Measurements from ENCODE around the gene NEB.

The NEB gene

DNA sequence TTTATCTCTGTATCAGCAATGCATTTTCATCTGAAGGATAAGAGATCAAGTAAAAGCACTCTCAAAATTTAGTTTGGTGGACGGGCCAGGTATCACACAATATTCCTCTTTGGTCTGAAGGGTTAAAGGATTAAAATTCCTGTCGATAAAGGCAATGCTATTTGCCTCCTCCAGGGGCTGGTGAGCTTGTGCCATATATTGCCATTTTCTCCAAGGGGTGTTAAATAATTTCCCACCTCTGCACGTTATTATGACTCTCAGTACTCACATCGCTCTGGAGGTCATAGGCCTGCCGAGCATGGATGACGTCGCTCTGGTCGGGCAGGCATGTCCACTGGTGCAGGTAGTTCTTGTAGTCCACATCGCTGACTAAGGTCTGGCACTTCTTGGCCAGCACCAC lies 94.2 kb downstream of the NEB start:
- no peaks in the 10 kb centered on the region for H3K27me3 Mint-ChIP-seq (ENCODE audit: low read depth)
- H3K27ac Mint-ChIP-seq: no peak overlapping the region
- H3K4me1 Mint-ChIP-seq: peaks cover 16% of the 10 kb centered on the region
- no peaks in the 10 kb centered on the region for H3K36me3 Mint-ChIP-seq (ENCODE audit: low read depth)
- no peak overlapping the region for H3K4me3 Mint-ChIP-seq
- H3K9me3 Mint-ChIP-seq: no peaks in the 10 kb centered on the region
- TF ChIP-seq, protein P1, sequence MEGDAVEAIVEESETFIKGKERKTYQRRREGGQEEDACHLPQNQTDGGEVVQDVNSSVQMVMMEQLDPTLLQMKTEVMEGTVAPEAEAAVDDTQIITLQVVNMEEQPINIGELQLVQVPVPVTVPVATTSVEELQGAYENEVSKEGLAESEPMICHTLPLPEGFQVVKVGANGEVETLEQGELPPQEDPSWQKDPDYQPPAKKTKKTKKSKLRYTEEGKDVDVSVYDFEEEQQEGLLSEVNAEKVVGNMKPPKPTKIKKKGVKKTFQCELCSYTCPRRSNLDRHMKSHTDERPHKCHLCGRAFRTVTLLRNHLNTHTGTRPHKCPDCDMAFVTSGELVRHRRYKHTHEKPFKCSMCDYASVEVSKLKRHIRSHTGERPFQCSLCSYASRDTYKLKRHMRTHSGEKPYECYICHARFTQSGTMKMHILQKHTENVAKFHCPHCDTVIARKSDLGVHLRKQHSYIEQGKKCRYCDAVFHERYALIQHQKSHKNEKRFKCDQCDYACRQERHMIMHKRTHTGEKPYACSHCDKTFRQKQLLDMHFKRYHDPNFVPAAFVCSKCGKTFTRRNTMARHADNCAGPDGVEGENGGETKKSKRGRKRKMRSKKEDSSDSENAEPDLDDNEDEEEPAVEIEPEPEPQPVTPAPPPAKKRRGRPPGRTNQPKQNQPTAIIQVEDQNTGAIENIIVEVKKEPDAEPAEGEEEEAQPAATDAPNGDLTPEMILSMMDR (IDR thresholded peaks at IDR 0.05; ENCODE audit: unreplicated experiment in 3 of 3): no peak

DNA sequence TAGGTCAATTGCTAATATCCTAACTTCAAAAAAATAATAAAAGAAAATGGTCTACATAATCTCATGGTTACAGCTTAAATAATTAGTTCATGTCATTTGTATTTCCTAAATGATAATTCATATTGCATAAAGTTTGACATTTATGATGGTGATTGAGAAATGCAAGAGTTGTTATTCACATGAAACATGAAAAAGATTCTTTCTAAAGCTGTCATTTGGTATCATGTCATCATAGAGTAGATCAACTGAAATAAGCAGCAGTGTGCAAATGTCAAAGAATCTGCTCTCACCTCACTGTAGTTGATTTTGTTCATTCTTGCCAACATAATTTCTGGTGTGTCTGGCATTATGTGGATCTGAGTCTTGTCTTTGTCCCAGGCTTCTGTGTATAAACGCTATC lies 95.3 kb downstream of the NEB start:
- H3K9me3 Mint-ChIP-seq: peaks cover 3% of the 10 kb centered on the region
- H3K27me3 Mint-ChIP-seq (ENCODE audit: low read depth): no peaks in the 10 kb centered on the region
- TF ChIP-seq, protein P1 (IDR thresholded peaks at IDR 0.05; ENCODE audit: unreplicated experiment in 3 of 3): no peak
- H3K4me3 Mint-ChIP-seq: no peak overlapping the region
- peaks cover 5% of the 10 kb centered on the region for H3K36me3 Mint-ChIP-seq (ENCODE audit: low read depth)
- peaks cover 16% of the 10 kb centered on the region for H3K4me1 Mint-ChIP-seq
- no peak overlapping the region for H3K27ac Mint-ChIP-seq

DNA sequence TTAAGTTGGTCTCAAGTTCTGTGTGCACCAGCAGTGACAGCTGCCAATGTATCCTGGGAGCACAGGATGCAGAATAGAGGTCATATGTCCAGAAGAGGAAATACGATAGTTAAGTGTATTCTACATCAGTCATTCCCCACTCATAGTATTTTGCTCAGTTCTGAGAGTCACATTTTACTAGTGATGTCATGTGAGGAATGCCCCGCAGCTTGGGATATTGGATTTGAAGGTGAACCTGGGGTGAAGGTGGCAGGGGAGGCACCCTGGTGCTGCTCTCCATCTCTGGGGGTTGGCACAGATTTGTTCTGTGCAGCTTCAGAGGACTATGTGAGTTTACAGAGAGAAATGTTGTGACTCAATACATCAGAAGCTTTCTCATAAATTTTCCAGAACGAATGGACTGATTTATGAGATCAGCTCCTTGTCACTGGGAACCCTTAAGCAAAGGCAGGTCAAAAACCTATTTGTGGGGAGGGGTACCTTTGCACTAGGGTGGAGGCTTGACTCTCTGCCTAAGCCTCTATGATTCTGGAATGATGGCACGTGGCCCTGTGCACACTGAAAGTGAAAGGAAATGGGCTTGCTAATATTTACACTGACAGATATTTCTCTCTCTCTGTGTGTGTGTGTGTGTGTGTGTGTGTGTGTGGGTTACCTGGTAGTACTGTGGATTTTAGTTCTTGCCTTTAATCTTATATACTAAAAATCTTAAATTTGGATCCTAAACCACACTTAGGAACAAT lies 95.9 kb downstream of the NEB start:
- Mint-ChIP-seq H3K4me3 (no peak overlapping the region), H3K4me1 (peaks cover 16% of the 10 kb centered on the region), H3K27me3 (ENCODE audit: low read depth) (no peaks in the 10 kb centered on the region), H3K9me3 (peaks cover 4% of the 10 kb centered on the region), H3K36me3 (ENCODE audit: low read depth) (peaks cover 7% of the 10 kb centered on the region), H3K27ac (peak overlapping the region in 1 of 3 experiments; percentile 51)
- TF ChIP-seq, protein P1 (IDR thresholded peaks at IDR 0.05; ENCODE audit: unreplicated experiment in 3 of 3): no peak

DNA sequence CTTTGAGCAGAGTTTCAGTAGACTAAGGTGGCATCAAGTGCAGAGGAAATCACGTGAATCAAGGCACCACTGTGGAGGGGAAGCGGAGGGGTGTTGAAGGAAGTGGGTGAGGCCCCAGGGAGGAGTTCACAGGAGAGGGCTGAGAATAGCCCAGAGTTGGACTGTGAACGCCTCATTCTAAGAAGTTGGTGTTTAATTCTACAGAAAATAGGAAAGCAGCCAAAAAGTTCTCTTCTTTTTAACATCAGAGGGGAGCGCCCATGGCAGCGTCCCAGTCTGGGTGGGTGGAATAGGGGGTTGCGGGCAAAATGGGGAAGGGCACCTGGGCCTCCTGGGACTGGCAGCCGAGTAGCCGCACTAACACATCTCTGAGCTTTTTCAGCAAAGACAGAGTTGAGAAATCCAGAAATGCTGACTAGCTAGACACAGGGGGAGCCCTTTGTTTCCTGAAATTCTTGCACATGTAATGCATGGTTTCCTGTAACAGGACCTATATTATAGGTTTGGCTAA lies 97.0 kb downstream of the NEB start:
- TF ChIP-seq, protein P1 (IDR thresholded peaks at IDR 0.05; ENCODE audit: unreplicated experiment in 3 of 3): no peak
- no peak overlapping the region for H3K4me3 Mint-ChIP-seq
- peaks cover 7% of the 10 kb centered on the region for H3K36me3 Mint-ChIP-seq (ENCODE audit: low read depth)
- H3K27me3 Mint-ChIP-seq (ENCODE audit: low read depth): no peaks in the 10 kb centered on the region
- H3K27ac Mint-ChIP-seq: peak overlapping the region in 2 of 3 experiments; percentile 1 to 60
- peaks cover 4% of the 10 kb centered on the region for H3K9me3 Mint-ChIP-seq
- peaks cover 16% of the 10 kb centered on the region for H3K4me1 Mint-ChIP-seq

DNA sequence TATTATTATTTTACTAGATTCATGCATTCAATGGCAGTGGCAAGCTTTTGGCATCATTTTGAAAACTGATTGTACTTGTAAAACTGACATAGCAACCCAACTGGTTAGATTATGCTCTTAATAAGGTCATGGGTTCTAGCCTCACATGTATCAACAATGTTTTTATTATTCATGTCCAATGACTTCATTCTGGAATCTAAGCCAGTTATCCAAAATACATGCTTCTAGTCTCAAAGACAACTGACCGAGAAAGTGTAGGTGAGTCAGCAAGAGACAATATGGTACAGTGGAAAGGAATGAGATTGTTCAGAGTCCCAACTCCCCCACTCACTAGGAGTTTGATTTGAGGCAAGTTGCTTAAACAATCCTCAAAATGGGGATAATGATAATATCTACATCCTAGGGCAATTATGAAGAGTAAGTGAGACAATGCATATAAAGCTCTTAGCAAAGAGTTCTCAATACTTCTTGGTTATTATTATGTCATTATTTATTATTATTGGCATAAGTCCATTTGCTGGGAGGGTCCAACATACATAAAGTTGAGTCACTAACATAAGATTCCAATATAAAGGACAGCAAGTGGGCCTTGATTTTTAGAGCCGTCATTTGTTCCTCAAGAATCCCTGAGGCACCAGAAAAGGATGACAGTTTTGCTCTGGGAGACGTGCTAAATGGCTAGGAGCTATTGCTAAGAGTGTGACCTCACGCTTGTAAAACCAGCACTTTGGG lies 99.4 kb downstream of the NEB start:
- Mint-ChIP-seq H3K27ac (no peak overlapping the region), H3K36me3 (ENCODE audit: low read depth) (peaks cover 7% of the 10 kb centered on the region), H3K27me3 (ENCODE audit: low read depth) (no peaks in the 10 kb centered on the region), H3K9me3 (peaks cover 4% of the 10 kb centered on the region), H3K4me3 (no peak overlapping the region), H3K4me1 (peaks cover 16% of the 10 kb centered on the region)
- TF ChIP-seq, protein P1 (IDR thresholded peaks at IDR 0.05; ENCODE audit: unreplicated experiment in 3 of 3): no peak

Measured in nephron (organoid).